HG03045 (cell line): ENCODE results near the gene SLC22A7.

Source experiments
- ATAC-seq: cut with Tn5 transposase; IDR thresholded peaks from one replicate; pipeline ENCODE4 v1.9.1; 2021; ENCODE audit warnings: mild to moderate bottlenecking, moderate library complexity; ENCODE audit not compliant: unreplicated experiment

The SLC22A7 gene

GRCh38 chr6:43282636-43283513 is 15.2 kb upstream of the SLC22A7 start:
- ATAC-seq: no peak

GRCh38 chr6:43283514-43283901 is 14.6 kb upstream of the SLC22A7 start:
- ATAC-seq: no peak

- no peak for ATAC-seq
These were observed 14.2 kb upstream of the SLC22A7 start for GRCh38 chr6:43283905-43284304.

- ATAC-seq: no peak
These were observed 12.9 kb upstream of the SLC22A7 start for GRCh38 chr6:43284991-43285781.

GRCh38 chr6:43285832-43286231 is 12.2 kb upstream of the SLC22A7 start:
- no peak for ATAC-seq

- ATAC-seq: no peak
These were observed 11.5 kb upstream of the SLC22A7 start for GRCh38 chr6:43286456-43286979.

- ATAC-seq: no peak
These were observed 10.9 kb upstream of the SLC22A7 start for GRCh38 chr6:43286980-43287716.

- ATAC-seq: no peak
These were observed 10.1 kb upstream of the SLC22A7 start for GRCh38 chr6:43287717-43288679.

- ATAC-seq: no peak
These were observed 7.6 kb upstream of the SLC22A7 start for GRCh38 chr6:43290339-43290904.

GRCh38 chr6:43290905-43291355 is 7.1 kb upstream of the SLC22A7 start:
- no peak for ATAC-seq

- no peak for ATAC-seq
These were observed 6.4 kb upstream of the SLC22A7 start for GRCh38 chr6:43291708-43292107.

- ATAC-seq: no peak
These were observed 5.7 kb upstream of the SLC22A7 start for GRCh38 chr6:43292341-43292740.

GRCh38 chr6:43292763-43293318 is 5.2 kb upstream of the SLC22A7 start:
- ATAC-seq: no peak

- no peak for ATAC-seq
These were observed 4.4 kb upstream of the SLC22A7 start for GRCh38 chr6:43293698-43294097.

GRCh38 chr6:43294536-43294935 is 3.5 kb upstream of the SLC22A7 start:
- ATAC-seq: no peak

- no peak for ATAC-seq
These were observed 2.6 kb upstream of the SLC22A7 start for GRCh38 chr6:43295456-43295855.

GRCh38 chr6:43296780-43297497 is 1.1 kb upstream of the SLC22A7 start:
- ATAC-seq: no peak

- ATAC-seq: no peak
These were observed 691 bp downstream of the SLC22A7 start for GRCh38 chr6:43298565-43299337.
